Measurements from ENCODE around the gene LPIN1.
"Not testable (repeated sequence)": the region's sequence is repeated elsewhere in the genome, so short reads cannot be mapped to it uniquely, and the experiment has no call there.

The LPIN1 gene

DNA sequence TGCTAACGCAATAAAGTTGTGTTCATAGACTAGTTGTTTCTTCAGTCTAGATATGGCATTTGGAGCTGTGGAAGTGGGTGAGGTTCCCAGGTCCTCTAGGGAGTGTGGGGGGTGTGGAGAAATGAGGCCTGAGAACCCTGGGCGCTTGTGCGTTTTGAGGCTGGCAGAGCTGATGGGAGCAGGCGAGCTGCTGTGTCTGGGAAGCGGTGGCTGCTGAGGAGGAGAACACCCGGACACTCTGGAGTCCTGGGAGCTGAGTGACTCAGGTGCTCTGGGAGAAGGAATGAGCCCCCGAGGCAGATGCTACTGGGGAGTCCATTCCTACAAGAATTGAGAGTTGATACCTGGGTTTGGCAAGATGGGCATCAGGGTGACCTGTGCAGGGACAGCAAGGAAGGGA is 67.5 kb downstream of the LPIN1 start:
- no peak overlapping the region for H3K4me3 ChIP-seq (replicated peaks in 1 of 2; ENCODE audit: low read depth in 2 of 2, low read length in 2 of 2)
- TF ChIP-seq, protein P1, sequence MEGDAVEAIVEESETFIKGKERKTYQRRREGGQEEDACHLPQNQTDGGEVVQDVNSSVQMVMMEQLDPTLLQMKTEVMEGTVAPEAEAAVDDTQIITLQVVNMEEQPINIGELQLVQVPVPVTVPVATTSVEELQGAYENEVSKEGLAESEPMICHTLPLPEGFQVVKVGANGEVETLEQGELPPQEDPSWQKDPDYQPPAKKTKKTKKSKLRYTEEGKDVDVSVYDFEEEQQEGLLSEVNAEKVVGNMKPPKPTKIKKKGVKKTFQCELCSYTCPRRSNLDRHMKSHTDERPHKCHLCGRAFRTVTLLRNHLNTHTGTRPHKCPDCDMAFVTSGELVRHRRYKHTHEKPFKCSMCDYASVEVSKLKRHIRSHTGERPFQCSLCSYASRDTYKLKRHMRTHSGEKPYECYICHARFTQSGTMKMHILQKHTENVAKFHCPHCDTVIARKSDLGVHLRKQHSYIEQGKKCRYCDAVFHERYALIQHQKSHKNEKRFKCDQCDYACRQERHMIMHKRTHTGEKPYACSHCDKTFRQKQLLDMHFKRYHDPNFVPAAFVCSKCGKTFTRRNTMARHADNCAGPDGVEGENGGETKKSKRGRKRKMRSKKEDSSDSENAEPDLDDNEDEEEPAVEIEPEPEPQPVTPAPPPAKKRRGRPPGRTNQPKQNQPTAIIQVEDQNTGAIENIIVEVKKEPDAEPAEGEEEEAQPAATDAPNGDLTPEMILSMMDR (IDR thresholded peaks at IDR 0.05; ENCODE audit: low read depth, low read length): no peak
- DNase-seq (ENCODE audit: low read depth in 2 of 2): no peak

DNA sequence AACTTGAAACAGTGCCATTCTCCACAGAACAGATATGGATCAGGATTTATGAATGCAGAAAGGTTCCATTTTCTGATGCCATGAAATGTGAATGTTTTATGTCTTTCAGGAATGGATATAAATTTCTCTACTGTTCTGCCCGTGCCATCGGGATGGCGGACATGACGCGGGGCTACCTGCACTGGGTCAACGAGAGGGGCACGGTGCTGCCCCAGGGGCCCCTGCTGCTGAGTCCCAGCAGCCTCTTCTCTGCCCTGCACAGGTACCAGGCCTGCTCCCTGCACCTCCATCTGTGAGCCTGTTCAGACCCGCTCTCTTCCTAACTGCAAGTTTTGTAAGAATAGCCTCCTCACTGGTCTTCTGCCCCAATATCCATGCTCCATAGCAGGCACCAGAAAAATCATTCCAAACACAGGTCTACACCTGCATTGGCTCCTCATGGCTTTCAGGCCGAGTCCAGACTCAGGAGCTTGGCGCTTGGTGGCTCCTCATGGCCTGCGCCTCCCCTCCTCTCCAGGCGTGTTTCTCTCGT is 68.6 kb downstream of the LPIN1 start:
- no peak for DNase-seq (ENCODE audit: low read depth in 2 of 2)
- TF ChIP-seq, protein P1 (IDR thresholded peaks at IDR 0.05; ENCODE audit: low read depth, low read length): no peak

DNA sequence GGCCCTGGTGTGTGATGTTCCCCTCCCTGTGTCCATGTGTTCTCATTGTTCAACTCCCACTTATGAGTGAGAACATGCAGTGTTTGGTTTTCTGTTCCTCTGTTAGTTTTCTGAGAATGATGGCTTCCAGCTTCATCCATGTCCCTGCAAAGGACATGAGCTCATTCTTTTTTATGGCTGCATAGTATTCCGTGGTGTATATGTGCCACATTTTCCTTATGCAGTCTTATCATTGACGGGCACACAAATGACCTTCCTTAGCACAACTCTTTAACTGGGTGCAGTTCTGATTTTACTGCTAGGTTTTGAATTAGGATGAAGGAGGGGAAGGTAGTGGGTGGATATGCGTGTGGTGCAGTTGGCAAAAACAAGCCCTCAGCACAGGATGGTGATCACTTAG is 70.5 kb downstream of the LPIN1 start:
- not testable (repeated sequence) for H3K4me3 ChIP-seq (replicated peaks in 1 of 2; ENCODE audit: low read depth in 2 of 2, low read length in 2 of 2); DNase-seq (ENCODE audit: low read depth in 2 of 2)

More for the DNA sequence above, 68.6 kb downstream of the LPIN1 start:
- no peak overlapping the region for H3K4me3 ChIP-seq (replicated peaks in 1 of 2; ENCODE audit: low read depth in 2 of 2, low read length in 2 of 2)

DNA sequence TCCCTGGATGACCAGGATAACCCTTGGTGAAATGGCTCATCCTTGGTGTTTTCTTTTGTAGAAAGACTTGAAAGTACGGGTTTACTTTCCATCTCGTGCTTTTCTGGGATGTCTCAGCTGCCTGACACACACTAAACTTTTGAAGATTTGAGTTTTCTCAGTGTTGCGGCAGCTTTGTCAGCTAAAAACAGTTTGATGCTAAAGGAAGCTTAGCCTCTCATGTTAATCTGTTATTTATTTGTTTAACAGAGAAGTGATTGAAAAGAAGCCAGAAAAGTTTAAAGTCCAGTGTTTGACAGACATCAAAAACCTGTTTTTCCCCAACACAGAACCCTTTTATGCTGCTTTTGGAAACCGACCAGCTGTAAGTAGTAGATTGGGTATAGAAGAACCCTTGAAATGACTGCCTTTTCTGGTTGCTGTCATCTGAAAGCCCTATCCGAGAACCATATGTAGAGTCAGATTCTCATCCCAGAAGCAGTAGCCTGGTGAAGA is 72.8 kb downstream of the LPIN1 start:
- no peak overlapping the region for H3K4me3 ChIP-seq (replicated peaks in 1 of 2; ENCODE audit: low read depth in 2 of 2, low read length in 2 of 2)
- DNase-seq (ENCODE audit: low read depth in 2 of 2): no peak
- TF ChIP-seq, protein P1 (IDR thresholded peaks at IDR 0.05; ENCODE audit: low read depth, low read length): no peak

DNA sequence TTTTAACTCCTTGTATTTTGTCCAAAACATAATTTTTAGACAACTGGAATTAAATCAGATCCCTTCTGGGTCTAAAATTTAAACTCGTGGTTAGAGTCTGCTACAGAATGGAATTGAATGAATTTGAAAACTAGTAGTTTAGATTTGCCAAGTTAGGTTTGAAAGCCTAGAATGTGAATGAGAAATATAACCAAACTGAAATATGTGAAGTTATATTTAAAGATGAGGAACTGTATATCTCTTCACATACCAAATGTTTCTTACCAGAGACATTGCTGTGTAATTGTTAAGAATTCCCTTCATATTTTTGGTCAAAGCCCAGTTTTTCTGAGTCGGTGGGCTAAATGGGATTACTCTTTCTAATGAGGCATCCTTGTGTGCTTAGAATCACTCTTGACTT is 74.2 kb downstream of the LPIN1 start:
- TF ChIP-seq, protein P1 (IDR thresholded peaks at IDR 0.05; ENCODE audit: low read depth, low read length): no peak
- no peak overlapping the region for H3K4me3 ChIP-seq (replicated peaks in 1 of 2; ENCODE audit: low read depth in 2 of 2, low read length in 2 of 2)
- DNase-seq (ENCODE audit: low read depth in 2 of 2): no peak

DNA sequence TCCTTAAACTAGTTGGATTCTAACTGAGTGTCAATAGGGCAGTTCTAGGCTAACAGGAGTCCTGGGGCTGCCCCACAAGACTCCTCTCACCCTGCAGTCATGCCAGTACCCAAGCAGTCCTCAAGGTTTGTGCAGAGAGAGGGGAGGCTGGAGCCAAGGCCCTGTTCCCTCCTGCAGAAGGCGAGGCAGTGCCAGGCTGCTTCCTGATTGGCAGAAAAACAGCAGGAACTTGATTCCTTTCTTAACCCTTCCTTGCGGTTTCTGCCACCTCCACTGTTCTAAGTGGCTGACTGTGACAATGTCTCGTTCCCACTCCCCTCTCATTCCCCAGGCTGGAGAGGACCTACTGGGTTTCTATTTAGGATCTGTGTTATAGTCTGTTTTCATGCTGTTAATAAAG is 75.3 kb downstream of the LPIN1 start:
- no peak for DNase-seq (ENCODE audit: low read depth in 2 of 2)
- TF ChIP-seq, protein P1 (IDR thresholded peaks at IDR 0.05; ENCODE audit: low read depth, low read length): no peak
- H3K4me3 ChIP-seq (replicated peaks in 1 of 2; ENCODE audit: low read depth in 2 of 2, low read length in 2 of 2): no peak overlapping the region

DNA sequence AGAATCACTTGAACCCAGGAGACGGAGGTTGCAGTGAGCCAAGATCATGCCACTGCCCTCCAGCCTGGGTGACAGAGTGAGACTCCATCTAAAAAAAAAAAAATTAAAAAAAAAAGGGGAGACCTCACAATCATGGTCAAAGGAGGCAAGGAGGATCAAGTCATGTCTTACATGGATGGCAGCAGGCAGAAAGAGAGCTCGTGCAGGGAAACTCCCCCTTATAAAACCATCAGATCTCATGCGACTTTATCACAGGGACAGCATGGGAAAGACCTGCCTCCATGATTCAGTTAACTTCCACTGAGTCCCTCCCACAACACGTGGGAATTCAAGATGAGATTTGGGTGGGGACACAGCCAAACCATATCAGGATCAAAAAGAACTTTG is 75.9 kb downstream of the LPIN1 start:
- not testable (repeated sequence) for DNase-seq (ENCODE audit: low read depth in 2 of 2); H3K4me3 ChIP-seq (replicated peaks in 1 of 2; ENCODE audit: low read depth in 2 of 2, low read length in 2 of 2)

DNA sequence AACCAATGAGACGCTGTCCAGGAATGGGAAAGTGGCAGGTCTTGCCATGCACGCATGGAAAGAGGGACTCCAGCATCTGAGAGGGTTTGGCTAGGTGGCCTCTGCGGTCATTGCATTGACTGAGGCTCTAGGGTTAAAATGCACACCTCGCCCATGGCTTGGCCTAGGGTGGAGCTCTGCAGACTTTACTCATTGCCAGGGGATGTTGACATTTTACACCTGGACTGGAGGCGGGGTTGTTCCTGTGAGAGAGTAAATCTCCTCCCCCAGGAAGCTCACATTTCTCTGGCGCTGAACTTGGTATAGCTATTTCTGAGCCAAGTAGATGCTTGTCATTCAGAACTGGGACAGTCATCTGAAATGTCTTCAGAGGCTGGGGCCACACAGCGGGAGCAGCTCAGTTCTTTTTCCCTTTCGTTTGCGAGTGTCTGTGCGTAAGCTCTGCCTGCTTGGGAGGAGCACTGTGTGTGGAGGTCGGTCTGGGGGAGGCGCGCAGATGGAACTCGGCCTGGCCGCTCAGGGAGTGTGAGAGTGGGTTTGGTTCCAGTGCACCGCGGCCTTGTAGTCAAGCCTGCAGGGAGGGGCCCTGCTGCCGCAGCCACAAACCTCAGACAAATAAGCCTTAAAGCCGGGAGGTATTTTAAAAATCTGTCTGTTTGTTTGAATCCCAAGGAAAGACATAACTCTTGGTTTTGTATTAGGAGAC is 76.5 kb downstream of the LPIN1 start:
- no peak overlapping the region for H3K4me3 ChIP-seq (replicated peaks in 1 of 2; ENCODE audit: low read depth in 2 of 2, low read length in 2 of 2)
- TF ChIP-seq, protein P1 (IDR thresholded peaks at IDR 0.05; ENCODE audit: low read depth, low read length): no peak
- DNase-seq (ENCODE audit: low read depth in 2 of 2): no peak
